Sigmoid colon (tissue), 7 donors: ENCODE data around the gene STK4. TPM values are rescaled to one million over a fixed set of nuclear protein-coding genes. Genes with fewer than 3 reads are reported as not detected.
"Not testable (repeated sequence)": the region's sequence is repeated elsewhere in the genome, so short reads cannot be mapped to it uniquely, and the experiment has no call there.

Source experiments
- DNase-seq: peaks from one replicate; pipeline ENCODE4 v3.0.0-alpha.2; 2019
- H3K27ac ChIP-seq, 4 donors: fragments of 200-600 bp; sonication (generic); one replicate each; pipeline ENCODE4 v1.5.1; 2016 to 2019; ENCODE audit warnings: mild to moderate bottlenecking in 1 of 4
- H3K27me3 ChIP-seq, 3 donors: fragments of 200-600 bp; sonication (generic); one replicate each; pipeline ENCODE4 v1.5.1; 2019; ENCODE audit warnings: mild to moderate bottlenecking in 1 of 3
- H3K36me3 ChIP-seq, 4 donors: fragments of 200-600 bp; sonication (generic); one replicate each; pipeline ENCODE4 v1.5.1; 2016 to 2019
- H3K4me1 ChIP-seq, 4 donors: fragments of 200-600 bp; sonication (generic); one replicate each; pipeline ENCODE4 v1.5.1; 2017 to 2019
- H3K4me3 ChIP-seq, 4 donors: fragments of 200-600 bp; sonication (generic); one replicate each; pipeline ENCODE4 v1.5.1; 2017 to 2019; ENCODE audit warnings: mild to moderate bottlenecking in 2 of 4, moderate library complexity in 1 of 4
- H3K9me3 ChIP-seq, 4 donors: fragments of 200-600 bp in 3 of 4; sonication (generic) in 3 of 4; one replicate each; pipeline versions ENCODE4 v1.5.1 to v1.6.1; 2013 to 2019
- EP300 ChIP-seq, 4 donors: sonication (generic); formaldehyde crosslinking; IDR thresholded peaks; one replicate each; pipeline ENCODE4 v1.6.1; 2017; ENCODE audit warnings: antibody characterized with exemption in 4 of 4
- POLR2A ChIP-seq, 2 donors: fragments of 450-650 bp; IDR thresholded peaks; one replicate each; pipeline ENCODE4 v1.6.1; 2016; ENCODE audit warnings: antibody characterized with exemption in 2 of 2, mild to moderate bottlenecking in 2 of 2, moderate library complexity in 2 of 2
- POLR2AphosphoS5 ChIP-seq, 4 donors: sonication (generic); formaldehyde crosslinking; IDR thresholded peaks; one replicate each; pipeline ENCODE4 v1.6.1; 2017; ENCODE audit warnings: antibody characterized with exemption in 4 of 4
- WGBS, 2 donors: extraction: QIAGEN DNeasy Blood & Tissue Kit; methylation state at CpG; one replicate each; pipeline ENCODE4 v1.1.7; 2013; 5-methylcytosine and 5-hydroxymethylcytosine counted together
- intact Hi-C: fragments of 100-400 bp; cut with DNase I; formaldehyde crosslinking; loops from one replicate; pipeline ENCODE4 v1.15.1; 2023
- polyA plus RNA-seq, 3 donors: library from polyadenylated mRNA; stranded (reverse); fragments of 200-250 nt; gene quantifications; one replicate each; pipeline ENCODE4 v1.2.3, GENCODE V29; 2013
- total RNA-seq, 4 donors: library from RNA; depleted of rRNA; stranded (reverse); fragments of >200 nt; gene quantifications; one replicate each; pipeline ENCODE4 v1.1.0, GENCODE V29; 2016
- TF ChIP-seq, protein P1 (sequence below), 4 experiments: fragments of 450-650 bp in 3 of 4; fragments of 200-600 bp in 1 of 4; IDR thresholded peaks; one replicate each; pipeline ENCODE4 v1.5.1; 2016 to 2019; ENCODE audit warnings: antibody characterized with exemption in 4 of 4, mild to moderate bottlenecking in 3 of 4, moderate library complexity in 2 of 4
- donor health status: healthy with polysubstance abuse.
- donor health status: Bipolar disorder and iron deficiency.
- donor health status: healthy.

STK4 gene
- total and polyA plus RNA-seq, 7 donors: 6.0 to 31.8 (median 25.7) TPM

GRCh38 chr20:45060294-45060693 lies 94.0 kb downstream of the STK4 start:
- TF ChIP-seq EP300 (IDR thresholded peaks at IDR 0.05) (no peak), POLR2AphosphoS5 (IDR thresholded peaks at IDR 0.05) (no peak), POLR2A (IDR thresholded peaks at IDR 0.05) (no peak)
- TF ChIP-seq, protein P1, sequence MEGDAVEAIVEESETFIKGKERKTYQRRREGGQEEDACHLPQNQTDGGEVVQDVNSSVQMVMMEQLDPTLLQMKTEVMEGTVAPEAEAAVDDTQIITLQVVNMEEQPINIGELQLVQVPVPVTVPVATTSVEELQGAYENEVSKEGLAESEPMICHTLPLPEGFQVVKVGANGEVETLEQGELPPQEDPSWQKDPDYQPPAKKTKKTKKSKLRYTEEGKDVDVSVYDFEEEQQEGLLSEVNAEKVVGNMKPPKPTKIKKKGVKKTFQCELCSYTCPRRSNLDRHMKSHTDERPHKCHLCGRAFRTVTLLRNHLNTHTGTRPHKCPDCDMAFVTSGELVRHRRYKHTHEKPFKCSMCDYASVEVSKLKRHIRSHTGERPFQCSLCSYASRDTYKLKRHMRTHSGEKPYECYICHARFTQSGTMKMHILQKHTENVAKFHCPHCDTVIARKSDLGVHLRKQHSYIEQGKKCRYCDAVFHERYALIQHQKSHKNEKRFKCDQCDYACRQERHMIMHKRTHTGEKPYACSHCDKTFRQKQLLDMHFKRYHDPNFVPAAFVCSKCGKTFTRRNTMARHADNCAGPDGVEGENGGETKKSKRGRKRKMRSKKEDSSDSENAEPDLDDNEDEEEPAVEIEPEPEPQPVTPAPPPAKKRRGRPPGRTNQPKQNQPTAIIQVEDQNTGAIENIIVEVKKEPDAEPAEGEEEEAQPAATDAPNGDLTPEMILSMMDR (IDR thresholded peaks at IDR 0.05): no peak
- DNase-seq: no peak
- Histone ChIP-seq H3K36me3 (peaks cover 0 to 5% (median 1%) of the 10 kb centered on the region in 4 donors), H3K4me3 (no peak overlapping the region), H3K27me3 (no peaks in the 10 kb centered on the region), H3K27ac (no peak overlapping the region), H3K9me3 (no peaks in the 10 kb centered on the region), H3K4me1 (peaks cover 0 to 14% (median 4%) of the 10 kb centered on the region in 4 donors)
- intact Hi-C loops: no loop called here
- WGBS, 2 donors: 93 to 95% methylated on average over 4 of the region's 4 CpGs

DNA sequence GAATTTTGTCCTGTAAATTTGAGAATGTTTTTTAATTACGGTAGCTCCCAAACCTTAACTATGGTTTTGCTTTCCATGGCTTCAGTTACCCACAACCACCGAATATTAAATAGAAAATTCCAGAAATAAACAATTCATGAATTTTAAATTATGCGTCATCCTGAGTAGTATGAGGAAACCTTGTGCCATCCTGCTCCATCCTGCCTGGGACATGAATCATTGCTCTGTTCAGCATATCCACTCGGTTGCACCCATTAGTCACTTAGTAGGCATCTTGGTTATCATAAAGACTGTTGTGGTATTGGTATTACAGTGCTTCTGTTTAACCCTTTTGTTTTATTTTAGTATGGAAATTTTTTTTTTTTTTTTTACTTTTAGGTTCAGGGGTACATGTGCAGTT lies 94.9 kb downstream of the STK4 start:
- Histone ChIP-seq H3K9me3 (no peaks in the 10 kb centered on the region), H3K27ac (no peak overlapping the region), H3K4me1 (peaks cover 0 to 14% (median 4%) of the 10 kb centered on the region in 4 donors), H3K36me3 (peaks cover 0 to 5% (median 1%) of the 10 kb centered on the region in 4 donors), H3K27me3 (no peaks in the 10 kb centered on the region), H3K4me3 (no peak overlapping the region)
- TF ChIP-seq EP300 (IDR thresholded peaks at IDR 0.05) (no peak), POLR2AphosphoS5 (IDR thresholded peaks at IDR 0.05) (no peak), POLR2A (IDR thresholded peaks at IDR 0.05) (no peak)
- intact Hi-C loops: no loop called here
- DNase-seq: no peak
- WGBS, 2 donors: 90 to 94% methylated on average over 4 of the region's 4 CpGs

DNA sequence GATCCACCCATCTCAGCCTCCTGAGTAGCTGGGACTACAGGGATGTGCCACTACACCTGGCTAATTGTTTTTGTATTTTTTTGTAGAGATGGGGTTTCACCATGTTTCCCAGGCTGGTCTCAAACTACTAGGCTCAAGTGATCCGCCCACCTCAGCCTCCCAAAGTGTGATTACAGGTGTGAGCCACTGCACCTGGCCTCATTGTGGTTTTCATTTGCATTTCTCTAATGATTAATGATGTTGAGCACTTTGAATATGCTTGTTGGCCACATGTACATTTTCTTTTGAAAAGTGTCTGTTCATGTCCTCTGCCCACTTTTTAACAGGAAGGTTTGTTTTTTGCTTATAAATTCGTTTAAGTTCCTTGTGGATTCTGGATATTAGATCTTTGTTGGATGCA lies 96.8 kb downstream of the STK4 start:
- intact Hi-C loops, H3K27me3 ChIP-seq, H3K4me3 ChIP-seq, DNase-seq, H3K9me3 ChIP-seq, H3K27ac ChIP-seq, H3K36me3 ChIP-seq: not testable (repeated sequence)
- 86 to 88% methylated on average over 2 of the region's 2 CpGs for WGBS, 2 donors
- H3K4me1 ChIP-seq: peaks cover 0 to 18% (median 4%) of the 10 kb centered on the region in 4 donors

DNA sequence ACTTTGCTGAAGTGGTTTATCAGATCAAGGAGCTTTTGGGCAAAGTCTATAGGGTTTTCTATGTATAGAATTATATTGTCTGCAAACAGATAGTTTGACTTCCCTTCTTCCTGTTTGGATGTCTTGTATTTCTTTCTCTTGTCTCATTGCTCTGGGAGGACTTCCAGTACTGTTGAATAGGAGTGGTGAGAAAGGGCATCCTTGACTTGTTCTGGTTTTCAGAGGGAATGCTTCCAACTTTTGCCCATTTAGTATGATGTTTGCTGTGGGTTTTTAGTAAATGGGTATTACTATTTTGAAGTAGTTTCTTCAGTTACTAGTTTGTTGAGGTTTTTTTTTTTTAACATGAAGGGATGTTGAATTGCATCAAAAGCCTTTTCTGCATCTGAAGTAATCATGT lies 98.5 kb downstream of the STK4 start:
- Histone ChIP-seq H3K27me3 (no peaks in the 10 kb centered on the region), H3K36me3 (peaks cover 0 to 5% (median 0%) of the 10 kb centered on the region in 4 donors), H3K9me3 (no peaks in the 10 kb centered on the region), H3K4me1 (peaks cover 0 to 19% (median 9%) of the 10 kb centered on the region in 4 donors), H3K4me3 (no peak overlapping the region), H3K27ac (no peak overlapping the region)
- intact Hi-C loops: no loop called here
- TF ChIP-seq EP300 (IDR thresholded peaks at IDR 0.05): no peak
- no peak for TF ChIP-seq POLR2A (IDR thresholded peaks at IDR 0.05)
- no peak for TF ChIP-seq POLR2AphosphoS5 (IDR thresholded peaks at IDR 0.05)
- TF ChIP-seq, protein P1 (IDR thresholded peaks at IDR 0.05): no peak
- DNase-seq: no peak

DNA sequence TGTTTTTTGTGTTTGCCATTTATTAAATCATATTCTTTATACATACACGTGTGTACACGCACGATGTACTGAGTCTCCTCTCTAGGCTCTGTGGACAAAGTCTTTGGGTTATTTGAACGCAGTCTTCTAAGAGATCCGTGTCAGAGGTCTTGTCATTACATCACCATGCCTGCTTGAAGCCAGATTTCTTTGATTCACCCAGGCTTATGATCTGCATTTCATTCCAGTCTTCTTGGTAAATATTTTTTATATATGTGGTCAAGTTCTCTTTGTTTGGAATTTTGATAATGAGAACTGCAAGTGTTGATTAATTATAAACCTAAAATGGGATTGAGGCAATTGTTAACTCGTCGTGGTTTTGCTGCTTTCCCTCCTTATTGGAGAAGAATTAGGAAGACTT lies 100.1 kb downstream of the STK4 start:
- TF ChIP-seq, protein P1 (IDR thresholded peaks at IDR 0.05): no peak
- no peak for TF ChIP-seq POLR2A (IDR thresholded peaks at IDR 0.05)
- TF ChIP-seq POLR2AphosphoS5 (IDR thresholded peaks at IDR 0.05): no peak
- TF ChIP-seq EP300 (IDR thresholded peaks at IDR 0.05): no peak
- no peak for DNase-seq
- H3K4me1 ChIP-seq: peaks cover 0 to 16% (median 7%) of the 10 kb centered on the region in 4 donors
- intact Hi-C loops: no loop called here
- H3K9me3 ChIP-seq: no peaks in the 10 kb centered on the region
- H3K36me3 ChIP-seq: peaks cover 0 to 5% (median 0%) of the 10 kb centered on the region in 4 donors
- H3K4me3 ChIP-seq: no peak overlapping the region
- no peak overlapping the region for H3K27ac ChIP-seq
- WGBS, 2 donors: 93 to 94% methylated on average over 7 of the region's 7 CpGs
- H3K27me3 ChIP-seq: no peaks in the 10 kb centered on the region

- intact Hi-C loops: no loop called here
- WGBS, 2 donors: 94 to 98% methylated on average over 4 of the region's 4 CpGs
- H3K9me3 ChIP-seq: no peaks in the 10 kb centered on the region
- peaks cover 0 to 5% (median 0%) of the 10 kb centered on the region in 4 donors for H3K36me3 ChIP-seq
- DNase-seq: no peak
- TF ChIP-seq POLR2A (IDR thresholded peaks at IDR 0.05) (no peak), EP300 (IDR thresholded peaks at IDR 0.05) (no peak), POLR2AphosphoS5 (IDR thresholded peaks at IDR 0.05) (no peak)
- TF ChIP-seq, protein P1 (IDR thresholded peaks at IDR 0.05): no peak
- H3K4me1 ChIP-seq: peaks cover 0 to 11% (median 4%) of the 10 kb centered on the region in 4 donors
- H3K27me3 ChIP-seq: no peaks in the 10 kb centered on the region
- no peak overlapping the region for H3K27ac ChIP-seq
- H3K4me3 ChIP-seq: no peak overlapping the region
Measured at GRCh38 chr20:45067087-45067486, 100.8 kb downstream of the STK4 start.
